Esophagus squamous epithelium (tissue), 4 donors: ENCODE measurements around the gene ENOSF1.

Experiments used
- POLR2A ChIP-seq, 4 donors: fragments of 450-650 bp; IDR thresholded peaks; one replicate each; pipeline ENCODE4 v1.6.1; 2017; ENCODE audit warnings: antibody characterized with exemption in 4 of 4, mild to moderate bottlenecking in 4 of 4, moderate library complexity in 3 of 4
- TF ChIP-seq, protein P1 (sequence below), 6 experiments: fragments of 450-650 bp in 4 of 6; fragments of 200-600 bp in 2 of 6; sonication (generic) in 2 of 6; IDR thresholded peaks; one replicate each; pipeline ENCODE4 v1.5.1; 2016 to 2019; ENCODE audit warnings: antibody characterized with exemption in 6 of 6, mild to moderate bottlenecking in 4 of 6, moderate library complexity in 4 of 6

DNA sequence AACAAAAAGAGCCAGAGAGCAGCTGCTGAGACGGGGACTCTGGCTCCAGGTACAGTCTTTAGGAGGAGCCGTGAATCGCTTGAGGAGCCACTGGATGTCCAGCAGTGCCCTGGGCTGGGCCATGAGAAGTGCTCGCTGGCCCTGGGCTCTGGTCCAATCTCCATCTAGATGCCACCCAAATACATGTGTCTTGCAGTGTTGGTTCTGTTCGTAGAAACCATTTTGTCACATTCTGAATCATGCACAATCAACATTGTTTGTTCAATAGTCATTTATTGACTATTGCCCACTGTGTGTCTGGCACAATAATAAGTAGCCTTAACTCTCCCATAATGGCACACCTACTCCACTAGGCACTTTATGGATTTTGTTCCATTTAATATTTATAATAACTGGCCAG, 28.9 kb downstream of the ENOSF1 start:
- TF ChIP-seq, protein P1, sequence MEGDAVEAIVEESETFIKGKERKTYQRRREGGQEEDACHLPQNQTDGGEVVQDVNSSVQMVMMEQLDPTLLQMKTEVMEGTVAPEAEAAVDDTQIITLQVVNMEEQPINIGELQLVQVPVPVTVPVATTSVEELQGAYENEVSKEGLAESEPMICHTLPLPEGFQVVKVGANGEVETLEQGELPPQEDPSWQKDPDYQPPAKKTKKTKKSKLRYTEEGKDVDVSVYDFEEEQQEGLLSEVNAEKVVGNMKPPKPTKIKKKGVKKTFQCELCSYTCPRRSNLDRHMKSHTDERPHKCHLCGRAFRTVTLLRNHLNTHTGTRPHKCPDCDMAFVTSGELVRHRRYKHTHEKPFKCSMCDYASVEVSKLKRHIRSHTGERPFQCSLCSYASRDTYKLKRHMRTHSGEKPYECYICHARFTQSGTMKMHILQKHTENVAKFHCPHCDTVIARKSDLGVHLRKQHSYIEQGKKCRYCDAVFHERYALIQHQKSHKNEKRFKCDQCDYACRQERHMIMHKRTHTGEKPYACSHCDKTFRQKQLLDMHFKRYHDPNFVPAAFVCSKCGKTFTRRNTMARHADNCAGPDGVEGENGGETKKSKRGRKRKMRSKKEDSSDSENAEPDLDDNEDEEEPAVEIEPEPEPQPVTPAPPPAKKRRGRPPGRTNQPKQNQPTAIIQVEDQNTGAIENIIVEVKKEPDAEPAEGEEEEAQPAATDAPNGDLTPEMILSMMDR (IDR thresholded peaks at IDR 0.05): no peak
- no peak for TF ChIP-seq POLR2A (IDR thresholded peaks at IDR 0.05)
